ENCODE results near the gene HBD. TPM values are rescaled to one million over a fixed set of nuclear protein-coding genes. Genes with fewer than 3 reads are reported as not detected.
"Not testable (repeated sequence)": the region's sequence is repeated elsewhere in the genome, so short reads cannot be mapped to it uniquely, and the experiment has no call there.

HBD gene
- total and polyA plus RNA-seq, 4 experiments from 2014 or later, result not detected

GRCh38 chr11:5252919-5253265 is 18.6 kb upstream of the HBD start:
- no peaks in the 10 kb centered on the region for H3K36me3 ChIP-seq (ENCODE audit: insufficient read depth, low read length)
- H3K27ac ChIP-seq (ENCODE audit: low read depth, low read length), result no peak overlapping the region
- peak overlapping the region in 1 of 7 donors; percentile 26 for H3K27ac Mint-ChIP-seq
- H3K27me3 ChIP-seq (ENCODE audit: insufficient read depth, low read length), result no peaks in the 10 kb centered on the region
- H3K27me3 Mint-ChIP-seq, result peaks cover 0 to 4% of the 10 kb centered on the region in 2 donors
- H3K4me3 ChIP-seq (ENCODE audit: low read length in 2 of 2), result no peak overlapping the region
- intact Hi-C loops (cut with micrococcal nuclease), result no loop called here
- POLR2A ChIA-PET (ENCODE audit: partially characterized antibody), result no interaction called here
- peaks cover 0 to 6% (median 0%) of the 10 kb centered on the region in 8 donors for H3K9me3 Mint-ChIP-seq
- H3K9me3 ChIP-seq (ENCODE audit: control insufficient read depth in 1 of 2, low read length in 2 of 2), result no peaks in the 10 kb centered on the region
- no peaks in the 10 kb centered on the region for H3K4me1 ChIP-seq (ENCODE audit: insufficient read depth, low read length)
- CTCF ChIA-PET (ENCODE audit: partially characterized antibody), result no interaction called here
- no peak for DNase-seq
- H3K4me1 Mint-ChIP-seq, result no peaks in the 10 kb centered on the region
- H3K36me3 Mint-ChIP-seq, result peaks cover 0 to 3% of the 10 kb centered on the region in 2 donors
- no peak overlapping the region for H3K4me3 Mint-ChIP-seq

- Mint-ChIP-seq H3K4me3 (no peak overlapping the region), H3K9me3 (peaks cover 0 to 2% (median 0%) of the 10 kb centered on the region in 8 donors), H3K27me3 (peaks cover 0 to 4% of the 10 kb centered on the region in 2 donors), H3K27ac (peak overlapping the region in 1 of 7 donors; percentile 26), H3K4me1 (no peaks in the 10 kb centered on the region), H3K36me3 (no peaks in the 10 kb centered on the region)
- Histone ChIP-seq H3K9me3 (ENCODE audit: control insufficient read depth in 1 of 2, low read length in 2 of 2) (no peaks in the 10 kb centered on the region), H3K4me3 (ENCODE audit: low read length in 2 of 2) (no peak overlapping the region), H3K36me3 (ENCODE audit: insufficient read depth, low read length) (no peaks in the 10 kb centered on the region), H3K27me3 (ENCODE audit: insufficient read depth, low read length) (no peaks in the 10 kb centered on the region), H3K4me1 (ENCODE audit: insufficient read depth, low read length) (no peaks in the 10 kb centered on the region), H3K27ac (ENCODE audit: low read depth, low read length) (no peak overlapping the region)
- no peak for DNase-seq
- CTCF ChIA-PET (ENCODE audit: partially characterized antibody), result no interaction called here
- intact Hi-C loops (cut with micrococcal nuclease), result no loop called here
- POLR2A ChIA-PET (ENCODE audit: partially characterized antibody), result no interaction called here
Observed at GRCh38 chr11:5252192-5252918, 18.1 kb upstream of the HBD start.

GRCh38 chr11:5251746-5252145 is 17.5 kb upstream of the HBD start:
- Histone ChIP-seq H3K4me3 (ENCODE audit: low read length in 2 of 2) (no peak overlapping the region), H3K9me3 (ENCODE audit: control insufficient read depth in 1 of 2, low read length in 2 of 2) (no peaks in the 10 kb centered on the region), H3K4me1 (ENCODE audit: insufficient read depth, low read length) (no peaks in the 10 kb centered on the region), H3K27me3 (ENCODE audit: insufficient read depth, low read length) (no peaks in the 10 kb centered on the region), H3K27ac (ENCODE audit: low read depth, low read length) (no peak overlapping the region), H3K36me3 (ENCODE audit: insufficient read depth, low read length) (no peaks in the 10 kb centered on the region)
- Mint-ChIP-seq H3K9me3 (peaks cover 0 to 2% (median 0%) of the 10 kb centered on the region in 8 donors), H3K4me3 (no peak overlapping the region), H3K27me3 (peaks cover 0 to 4% of the 10 kb centered on the region in 2 donors), H3K36me3 (no peaks in the 10 kb centered on the region), H3K27ac (no peak overlapping the region), H3K4me1 (no peaks in the 10 kb centered on the region)
- no peak for DNase-seq
- ChIA-PET CTCF (ENCODE audit: partially characterized antibody) (no interaction called here), POLR2A (ENCODE audit: partially characterized antibody) (no interaction called here)
- intact Hi-C loops (cut with micrococcal nuclease), result no loop called here

- Mint-ChIP-seq H3K4me3 (no peak overlapping the region), H3K27ac (no peak overlapping the region), H3K4me1 (no peaks in the 10 kb centered on the region), H3K9me3 (peaks cover 0 to 2% (median 0%) of the 10 kb centered on the region in 8 donors), H3K27me3 (peaks cover 0 to 4% of the 10 kb centered on the region in 2 donors), H3K36me3 (no peaks in the 10 kb centered on the region)
- ChIA-PET CTCF (ENCODE audit: partially characterized antibody) (no interaction called here), POLR2A (ENCODE audit: partially characterized antibody) (no interaction called here)
- Histone ChIP-seq H3K27me3 (ENCODE audit: insufficient read depth, low read length) (no peaks in the 10 kb centered on the region), H3K4me1 (ENCODE audit: insufficient read depth, low read length) (no peaks in the 10 kb centered on the region), H3K27ac (ENCODE audit: low read depth, low read length) (no peak overlapping the region), H3K4me3 (ENCODE audit: low read length in 2 of 2) (no peak overlapping the region), H3K36me3 (ENCODE audit: insufficient read depth, low read length) (no peaks in the 10 kb centered on the region), H3K9me3 (ENCODE audit: control insufficient read depth in 1 of 2, low read length in 2 of 2) (no peaks in the 10 kb centered on the region)
- intact Hi-C loops (cut with micrococcal nuclease), result no loop called here
- DNase-seq, result no peak
Observed at GRCh38 chr11:5250543-5251204, 16.4 kb upstream of the HBD start.

- H3K27me3 Mint-ChIP-seq; CTCF ChIA-PET (ENCODE audit: partially characterized antibody); H3K9me3 Mint-ChIP-seq; H3K4me1 ChIP-seq (ENCODE audit: insufficient read depth, low read length); H3K36me3 ChIP-seq (ENCODE audit: insufficient read depth, low read length); H3K36me3 Mint-ChIP-seq; H3K4me3 ChIP-seq (ENCODE audit: low read length in 2 of 2); H3K27me3 ChIP-seq (ENCODE audit: insufficient read depth, low read length); intact Hi-C loops (cut with micrococcal nuclease); H3K4me3 Mint-ChIP-seq; H3K9me3 ChIP-seq (ENCODE audit: control insufficient read depth in 1 of 2, low read length in 2 of 2); H3K27ac Mint-ChIP-seq; H3K4me1 Mint-ChIP-seq; H3K27ac ChIP-seq (ENCODE audit: low read depth, low read length); POLR2A ChIA-PET (ENCODE audit: partially characterized antibody); DNase-seq: not testable (repeated sequence)
Observed at GRCh38 chr11:5249807-5250396, 15.6 kb upstream of the HBD start, which contains the start of gene HBG1. Gene HBG1 (minus strand): TSS chr11:5249857. CDS start chr11:5249804, 53 bp downstream.

- H3K4me1 Mint-ChIP-seq; H3K4me1 ChIP-seq (ENCODE audit: insufficient read depth, low read length); H3K4me3 Mint-ChIP-seq; H3K9me3 Mint-ChIP-seq; intact Hi-C loops (cut with micrococcal nuclease); DNase-seq; H3K27ac ChIP-seq (ENCODE audit: low read depth, low read length); H3K36me3 Mint-ChIP-seq; H3K27me3 ChIP-seq (ENCODE audit: insufficient read depth, low read length); H3K4me3 ChIP-seq (ENCODE audit: low read length in 2 of 2); H3K36me3 ChIP-seq (ENCODE audit: insufficient read depth, low read length); H3K27me3 Mint-ChIP-seq; H3K9me3 ChIP-seq (ENCODE audit: control insufficient read depth in 1 of 2, low read length in 2 of 2); H3K27ac Mint-ChIP-seq; POLR2A ChIA-PET (ENCODE audit: partially characterized antibody); CTCF ChIA-PET (ENCODE audit: partially characterized antibody): not testable (repeated sequence)
Observed at GRCh38 chr11:5248498-5248897, 14.2 kb upstream of the HBD start.

- intact Hi-C loops (cut with micrococcal nuclease), result no loop called here
- POLR2A ChIA-PET (ENCODE audit: partially characterized antibody), result no interaction called here
Observed at GRCh38 chr11:5247472-5248192, 13.3 kb upstream of the HBD start.

More at GRCh38 chr11:5247472-5248192, 13.3 kb upstream of the HBD start:
- Mint-ChIP-seq H3K27me3 (peaks cover 0 to under 1% of the 10 kb centered on the region in 2 donors), H3K4me1 (no peaks in the 10 kb centered on the region), H3K4me3 (no peak overlapping the region), H3K36me3 (no peaks in the 10 kb centered on the region), H3K9me3 (peaks cover 0 to 2% (median 0%) of the 10 kb centered on the region in 8 donors), H3K27ac (no peak overlapping the region)
- H3K4me3 ChIP-seq (ENCODE audit: low read length in 2 of 2), result no peak overlapping the region
- no peaks in the 10 kb centered on the region for H3K4me1 ChIP-seq (ENCODE audit: insufficient read depth, low read length)
- DNase-seq, result no peak
- CTCF ChIA-PET (ENCODE audit: partially characterized antibody), result no interaction called here
- H3K36me3 ChIP-seq (ENCODE audit: insufficient read depth, low read length), result no peaks in the 10 kb centered on the region
- no peaks in the 10 kb centered on the region for H3K27me3 ChIP-seq (ENCODE audit: insufficient read depth, low read length)
- H3K9me3 ChIP-seq (ENCODE audit: control insufficient read depth in 1 of 2, low read length in 2 of 2), result no peaks in the 10 kb centered on the region
- no peak overlapping the region for H3K27ac ChIP-seq (ENCODE audit: low read depth, low read length)
